ENCODE measurements around the gene JKAMP. TPM values are rescaled to one million over a fixed set of nuclear protein-coding genes. Genes with fewer than 3 reads are reported as not detected.

Gene JKAMP
- total RNA-seq, 1 donor from 2014 or later: 14.6 TPM

DNA sequence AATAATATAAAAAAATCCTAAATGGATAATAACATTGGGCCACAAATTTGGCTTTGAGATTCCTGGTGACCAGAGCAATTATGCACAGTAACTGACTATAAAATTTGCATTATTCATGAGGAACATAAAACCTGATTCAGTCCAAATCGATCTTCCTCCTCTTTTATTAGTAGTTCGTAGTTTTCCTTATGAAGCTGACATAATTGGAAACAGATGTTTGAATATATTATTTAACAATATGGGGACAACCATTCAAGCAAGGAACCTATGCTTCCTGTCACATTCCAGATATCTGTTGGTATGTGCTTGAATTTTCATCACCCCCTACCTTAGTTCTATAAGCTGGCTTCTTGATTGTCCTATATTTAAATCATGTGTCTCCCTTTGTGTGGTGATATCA lies 57.4 kb downstream of the JKAMP start:
- ATAC-seq: no peak

DNA sequence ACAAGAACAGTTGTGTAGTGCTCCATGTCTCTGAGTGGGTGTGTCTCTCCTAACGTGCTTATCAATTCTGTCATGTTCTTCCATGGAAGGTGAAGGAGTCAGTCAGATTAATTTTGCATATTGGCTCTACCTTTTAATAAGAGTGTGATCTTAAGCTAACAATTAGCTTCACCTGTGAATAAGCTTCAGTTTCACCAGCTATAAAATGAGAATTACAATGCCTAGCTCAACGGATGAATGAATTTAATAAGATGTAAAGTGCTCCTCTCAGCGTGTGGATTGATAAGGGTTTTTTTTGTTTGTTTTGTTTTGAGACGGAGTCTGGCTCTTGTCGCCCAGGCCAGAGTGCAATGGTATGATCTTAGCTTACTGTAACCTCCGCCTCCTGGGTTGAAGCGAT lies 59.6 kb downstream of the JKAMP start:
- no peak for ATAC-seq

DNA sequence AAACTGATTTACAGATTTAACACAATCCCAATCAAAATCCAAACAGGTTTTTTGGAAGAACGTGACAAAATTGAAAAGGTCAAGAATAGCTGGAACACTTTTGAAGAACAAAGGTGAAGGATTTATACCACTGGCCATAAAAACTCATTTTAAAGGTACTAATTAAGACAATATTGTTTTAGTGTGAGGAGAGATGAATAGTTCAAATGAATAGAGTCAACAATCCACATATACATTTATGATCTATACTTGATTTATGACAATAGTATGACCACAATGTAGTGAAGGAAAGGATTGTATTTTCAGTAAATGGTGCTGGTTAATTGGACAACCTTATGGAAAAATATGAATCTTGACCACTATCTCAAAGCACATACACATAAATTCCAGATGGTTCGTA lies 63.0 kb downstream of the JKAMP start:
- no peak for ATAC-seq

Other genes with a start within 250 kb of the JKAMP start
- 0.56 TPM for gene GPR135, start 19.1 kb upstream of the JKAMP start, total RNA-seq
- 11.5 TPM for gene L3HYPDH, start 109 bp upstream of the JKAMP start, total RNA-seq
- gene CCDC175, start 92.3 kb downstream of the JKAMP start, total RNA-seq: not detected

Data from esophagus mucosa (tissue), 1 donor.